Left ventricle myocardium superior (tissue), 1 donor: Measurements from ENCODE around the gene PARD6G. TPM values are rescaled to one million over a fixed set of nuclear protein-coding genes. Genes with fewer than 3 reads are reported as not detected.
"Not testable (repeated sequence)": the region's sequence is repeated elsewhere in the genome, so short reads cannot be mapped to it uniquely, and the experiment has no call there.

Experiments
- ATAC-seq: fragments of 200-7000 bp; cut with Tn5 transposase; one replicate; pipeline ENCODE4 v1.9.1; 2020; ENCODE audit warnings: mild to moderate bottlenecking, moderate library complexity
- DNase-seq: peaks from one replicate; pipeline ENCODE4 v3.0.0-alpha.2; 2020
- intact Hi-C: fragments of 100-400 bp; cut with micrococcal nuclease; formaldehyde crosslinking; loops from one replicate; pipeline ENCODE4 v1.11.0; 2022
- total RNA-seq: library from RNA; stranded (reverse); fragmentation: NEBNext Ultra II Directional; extraction: Animal tissue kit (Norgen Biotek cat#: 25700); gene quantifications from one replicate; pipeline ENCODE4 v1.2.1, GENCODE V29; 2021
- donor health status: DM: no; HTN: yes; CAD: no; lungs with severe emphysema.

Gene PARD6G
- total RNA-seq, 1 donor from 2014 or later, result 4.0 TPM

- intact Hi-C loops, result no loop called here
- DNase-seq (no peak), ATAC-seq (no peak)
Observed at GRCh38 chr18:80178935-80179818, 68.1 kb downstream of the PARD6G start.

DNA sequence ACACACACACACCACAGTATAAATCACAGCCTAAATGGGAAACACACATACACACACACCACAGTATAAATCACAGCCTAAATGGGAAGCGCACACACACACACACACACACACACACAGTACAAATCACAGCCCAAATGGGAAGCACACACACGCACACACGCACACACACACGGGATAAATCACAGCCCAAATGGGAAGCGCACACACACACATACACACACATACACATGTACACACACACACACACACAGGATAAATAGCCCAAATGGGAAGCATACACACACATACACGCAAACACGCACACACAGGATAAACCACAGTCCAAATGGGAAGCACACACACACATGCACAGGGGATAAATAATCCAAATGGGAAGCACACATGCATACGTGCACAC lies 70.2 kb downstream of the PARD6G start:
- DNase-seq (no peak), ATAC-seq (no peak)
- intact Hi-C loops, result no loop called here

- ATAC-seq (no peak), DNase-seq (no peak)
- intact Hi-C loops, result no loop called here
Observed at GRCh38 chr18:80176334-80177073, 70.8 kb downstream of the PARD6G start.

- DNase-seq (no peak), ATAC-seq (no peak)
- intact Hi-C loops, result no loop called here
Observed at GRCh38 chr18:80175451-80176204, 71.7 kb downstream of the PARD6G start.

DNA sequence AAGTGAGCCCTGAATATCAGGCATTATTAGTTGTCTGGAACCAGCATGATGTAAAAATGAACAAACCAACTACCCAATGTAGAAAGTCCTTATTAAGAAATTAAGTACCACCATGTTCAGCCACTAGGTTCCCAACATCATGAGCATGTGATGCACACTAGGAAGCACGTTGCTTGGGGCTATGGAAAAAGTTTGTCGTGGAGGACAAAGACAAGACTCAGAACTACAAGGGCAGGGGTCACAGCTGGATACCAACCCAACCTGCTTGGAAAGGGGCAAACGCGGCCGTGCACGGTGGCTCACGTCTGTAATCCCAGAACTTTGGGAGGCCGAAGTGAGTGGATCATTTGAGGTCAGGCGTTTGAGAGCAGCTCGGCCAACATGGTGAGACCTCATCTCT lies 74.3 kb downstream of the PARD6G start:
- no peak for ATAC-seq
- no peak for DNase-seq
- intact Hi-C loops, result no loop called here

GRCh38 chr18:80172056-80172455 lies 75.3 kb downstream of the PARD6G start:
- no peak for DNase-seq
- intact Hi-C loops, result no loop called here
- ATAC-seq, result no peak

GRCh38 chr18:80171054-80171872 lies 76.1 kb downstream of the PARD6G start:
- DNase-seq (peak; percentile 73), ATAC-seq (peak; percentile 64)
- intact Hi-C loops, result no loop called here

- ATAC-seq, result no peak
- intact Hi-C loops, result no loop called here
- DNase-seq, result no peak
Observed at GRCh38 chr18:80170395-80171053, 76.8 kb downstream of the PARD6G start.

- ATAC-seq (no peak), DNase-seq (no peak)
- intact Hi-C loops, result no loop called here
Observed at GRCh38 chr18:80169607-80170006, 77.7 kb downstream of the PARD6G start.

- intact Hi-C loops, result no loop called here
- ATAC-seq (no peak), DNase-seq (no peak)
Observed at GRCh38 chr18:80168982-80169381, 78.3 kb downstream of the PARD6G start.

DNA sequence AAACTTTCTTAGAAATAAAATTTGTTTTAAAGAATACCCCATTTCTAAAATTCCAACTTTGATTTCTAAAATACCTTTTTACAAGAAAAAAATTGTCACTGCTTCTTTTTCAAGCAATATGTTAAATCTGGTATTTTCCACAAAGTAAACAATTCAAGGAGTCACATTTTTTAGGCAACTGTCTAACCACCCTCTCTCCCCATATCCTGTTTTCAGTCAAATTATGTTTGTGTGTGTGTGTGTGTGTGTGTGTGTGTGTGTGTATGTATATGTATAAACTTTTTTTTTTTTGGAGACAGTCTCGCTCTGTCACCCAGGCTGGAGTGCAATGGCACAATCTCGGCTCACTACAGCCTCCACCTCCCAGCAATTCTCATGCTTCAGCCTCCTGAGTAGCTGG lies 79.0 kb downstream of the PARD6G start:
- no peak for DNase-seq
- intact Hi-C loops, result no loop called here
- no peak for ATAC-seq

DNA sequence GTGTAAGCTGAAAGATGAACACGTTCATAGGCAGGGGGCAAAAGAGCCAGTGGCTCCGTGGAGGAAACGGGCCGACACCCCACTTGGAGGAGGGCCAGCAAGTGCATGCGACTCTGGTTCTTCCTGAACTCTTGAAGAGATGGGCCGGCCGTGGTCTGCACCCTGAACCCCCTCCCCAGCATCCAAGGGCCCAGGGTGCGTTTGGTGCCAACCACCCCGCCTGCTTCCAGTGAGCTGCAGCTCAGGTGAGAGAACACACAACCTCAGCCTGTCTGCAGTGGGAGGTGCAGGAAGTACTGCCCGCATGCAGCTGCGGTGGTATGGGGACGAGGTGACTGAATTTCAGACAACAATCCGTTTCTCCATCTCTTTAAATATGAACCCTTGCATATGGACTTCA lies 79.4 kb downstream of the PARD6G start:
- no peak for DNase-seq
- intact Hi-C loops, result no loop called here
- ATAC-seq, result no peak

DNA sequence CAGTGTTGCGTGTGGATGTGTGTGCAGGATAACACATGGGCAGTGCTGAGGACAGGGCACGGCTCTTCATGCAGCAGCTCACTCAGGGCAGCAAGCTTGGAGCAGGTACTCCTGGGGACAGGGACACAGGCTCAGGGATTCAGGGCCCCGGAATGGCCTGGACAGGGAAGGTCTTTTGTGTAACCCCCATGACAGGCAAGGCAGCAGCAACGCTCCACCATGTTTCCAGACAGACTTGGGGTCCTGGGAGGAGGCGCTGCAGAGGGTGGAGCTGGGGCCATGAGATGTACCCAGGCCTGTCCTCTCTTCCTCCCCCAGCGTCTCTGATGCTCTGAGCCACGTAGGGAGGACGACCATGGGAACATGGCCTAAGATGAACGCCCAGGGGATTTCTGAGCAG lies 80.0 kb downstream of the PARD6G start:
- no peak for ATAC-seq
- intact Hi-C loops, result no loop called here
- DNase-seq, result no peak

- no peak for ATAC-seq
- no peak for DNase-seq
- intact Hi-C loops, result no loop called here
Observed at GRCh38 chr18:80166725-80167124, 80.6 kb downstream of the PARD6G start.

- ATAC-seq (no peak), DNase-seq (no peak)
- intact Hi-C loops, result no loop called here
Observed at GRCh38 chr18:80166240-80166639, 81.1 kb downstream of the PARD6G start.

DNA sequence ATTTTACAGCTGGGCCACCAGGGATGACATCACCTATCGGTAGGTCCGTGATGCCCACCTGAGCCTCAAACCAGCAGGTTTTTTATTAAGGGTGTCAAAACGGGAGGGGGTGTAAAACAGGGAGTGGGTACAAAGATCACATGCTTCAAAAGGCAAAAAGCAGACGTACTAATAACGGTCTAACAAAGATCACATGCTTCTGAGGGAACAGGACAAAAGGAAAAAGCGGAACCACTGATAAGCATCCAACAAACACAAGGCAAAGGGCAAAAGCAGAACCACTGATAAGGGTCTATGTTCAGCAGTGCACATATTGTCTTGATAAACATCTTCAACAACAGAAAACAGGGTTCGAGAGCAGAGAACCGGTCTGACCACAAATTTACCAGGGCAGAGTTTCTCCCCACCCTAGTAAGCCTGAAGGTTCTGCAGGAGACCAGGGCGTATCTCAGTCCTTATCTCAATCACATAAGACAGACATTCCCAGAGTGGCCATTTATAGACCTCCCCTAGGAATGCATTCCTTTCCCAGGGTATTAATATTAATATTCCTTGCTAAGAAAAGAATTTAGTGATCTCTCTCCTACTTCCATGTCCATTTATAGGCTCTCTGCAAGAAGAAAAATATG lies 82.5 kb downstream of the PARD6G start:
- ATAC-seq, DNase-seq, intact Hi-C loops: not testable (repeated sequence)

GRCh38 chr18:80163183-80163582 lies 84.1 kb downstream of the PARD6G start:
- DNase-seq (no peak), ATAC-seq (no peak)
- intact Hi-C loops, result no loop called here

DNA sequence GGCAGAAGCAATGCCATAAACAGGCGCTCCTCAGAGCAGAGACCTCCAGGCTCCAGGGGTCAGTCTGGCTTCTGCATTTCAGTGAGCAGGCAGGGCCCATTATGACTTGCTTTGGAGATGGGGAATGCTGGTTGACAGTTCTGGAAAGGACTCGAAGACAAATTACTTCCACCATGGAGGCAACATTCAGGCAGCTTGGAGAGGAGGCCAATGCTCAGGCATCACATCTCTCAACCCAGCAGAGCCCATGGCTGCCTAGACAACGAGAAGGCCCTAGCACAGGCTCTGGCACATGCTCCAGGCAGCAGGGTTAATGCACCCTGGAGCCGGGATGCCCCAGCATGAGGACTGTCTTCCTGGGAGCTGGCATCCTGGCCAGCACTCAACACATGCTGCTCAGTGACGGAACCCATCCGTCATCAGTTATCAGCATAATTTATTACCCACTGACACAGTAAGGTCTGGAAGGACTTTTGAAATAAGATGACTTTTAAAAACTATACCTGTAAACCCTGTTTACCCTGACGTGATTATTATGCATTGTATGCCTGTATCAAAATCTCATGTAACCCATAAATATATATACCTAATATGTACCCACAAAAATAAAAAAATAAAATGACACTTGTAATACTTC lies 85.4 kb downstream of the PARD6G start:
- no peak for ATAC-seq
- intact Hi-C loops, result no loop called here

More for the DNA sequence above, 85.4 kb downstream of the PARD6G start:
- DNase-seq, result no peak
